Neural progenitor cell (in vitro differentiated cells): ENCODE results near the gene SERINC5.

Experiments
- EZH2 ChIP-seq: fragments of 200-600 bp; sonication (generic); IDR thresholded peaks from 2 replicates; pipeline ENCODE4 v1.6.1; 2017; ENCODE audit warnings: antibody characterized with exemption, mild to moderate bottlenecking, moderate library complexity
- EZH2phosphoT487 ChIP-seq: fragments of 200-600 bp; sonication (generic); IDR thresholded peaks from 2 replicates; pipeline ENCODE4 v1.6.1; 2017; ENCODE audit warnings: antibody characterized with exemption
- TF ChIP-seq, protein P1 (sequence below): fragments of 200-600 bp; sonication (generic); IDR thresholded peaks from 2 replicates; pipeline ENCODE4 v1.5.1; 2017; ENCODE audit warnings: antibody characterized with exemption, mild to moderate bottlenecking

DNA sequence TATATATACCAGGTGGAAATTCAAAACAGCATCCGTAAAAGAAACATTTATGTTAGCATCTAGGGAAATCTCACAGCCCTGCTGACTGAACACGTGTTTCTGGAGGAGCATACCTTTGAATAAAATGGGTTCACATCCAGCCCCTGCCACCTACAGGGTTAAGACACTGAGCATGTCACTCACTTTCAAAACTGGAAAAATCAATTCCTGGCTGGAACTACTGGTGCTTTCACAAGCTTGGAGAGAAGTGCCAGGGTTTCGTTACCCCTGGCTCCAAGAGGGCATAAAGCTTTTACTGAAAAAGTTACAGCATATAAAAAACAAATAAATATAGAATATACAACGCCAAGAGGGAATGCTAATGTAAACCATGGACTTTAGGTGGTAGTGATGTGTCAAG is 48.0 kb downstream of the SERINC5 start:
- TF ChIP-seq, protein P1, sequence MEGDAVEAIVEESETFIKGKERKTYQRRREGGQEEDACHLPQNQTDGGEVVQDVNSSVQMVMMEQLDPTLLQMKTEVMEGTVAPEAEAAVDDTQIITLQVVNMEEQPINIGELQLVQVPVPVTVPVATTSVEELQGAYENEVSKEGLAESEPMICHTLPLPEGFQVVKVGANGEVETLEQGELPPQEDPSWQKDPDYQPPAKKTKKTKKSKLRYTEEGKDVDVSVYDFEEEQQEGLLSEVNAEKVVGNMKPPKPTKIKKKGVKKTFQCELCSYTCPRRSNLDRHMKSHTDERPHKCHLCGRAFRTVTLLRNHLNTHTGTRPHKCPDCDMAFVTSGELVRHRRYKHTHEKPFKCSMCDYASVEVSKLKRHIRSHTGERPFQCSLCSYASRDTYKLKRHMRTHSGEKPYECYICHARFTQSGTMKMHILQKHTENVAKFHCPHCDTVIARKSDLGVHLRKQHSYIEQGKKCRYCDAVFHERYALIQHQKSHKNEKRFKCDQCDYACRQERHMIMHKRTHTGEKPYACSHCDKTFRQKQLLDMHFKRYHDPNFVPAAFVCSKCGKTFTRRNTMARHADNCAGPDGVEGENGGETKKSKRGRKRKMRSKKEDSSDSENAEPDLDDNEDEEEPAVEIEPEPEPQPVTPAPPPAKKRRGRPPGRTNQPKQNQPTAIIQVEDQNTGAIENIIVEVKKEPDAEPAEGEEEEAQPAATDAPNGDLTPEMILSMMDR, result no peak
- TF ChIP-seq EZH2 (no peak), EZH2phosphoT487 (no peak)
